COLO668 (cell line): ENCODE measurements around the gene PUS3.

Experiments used
- DNase-seq: peaks from one replicate; lab custom pipeline; 2025; ENCODE audit not compliant: unreplicated experiment; lab: John Stamatoyannopoulos, UW

PUS3 gene

DNA sequence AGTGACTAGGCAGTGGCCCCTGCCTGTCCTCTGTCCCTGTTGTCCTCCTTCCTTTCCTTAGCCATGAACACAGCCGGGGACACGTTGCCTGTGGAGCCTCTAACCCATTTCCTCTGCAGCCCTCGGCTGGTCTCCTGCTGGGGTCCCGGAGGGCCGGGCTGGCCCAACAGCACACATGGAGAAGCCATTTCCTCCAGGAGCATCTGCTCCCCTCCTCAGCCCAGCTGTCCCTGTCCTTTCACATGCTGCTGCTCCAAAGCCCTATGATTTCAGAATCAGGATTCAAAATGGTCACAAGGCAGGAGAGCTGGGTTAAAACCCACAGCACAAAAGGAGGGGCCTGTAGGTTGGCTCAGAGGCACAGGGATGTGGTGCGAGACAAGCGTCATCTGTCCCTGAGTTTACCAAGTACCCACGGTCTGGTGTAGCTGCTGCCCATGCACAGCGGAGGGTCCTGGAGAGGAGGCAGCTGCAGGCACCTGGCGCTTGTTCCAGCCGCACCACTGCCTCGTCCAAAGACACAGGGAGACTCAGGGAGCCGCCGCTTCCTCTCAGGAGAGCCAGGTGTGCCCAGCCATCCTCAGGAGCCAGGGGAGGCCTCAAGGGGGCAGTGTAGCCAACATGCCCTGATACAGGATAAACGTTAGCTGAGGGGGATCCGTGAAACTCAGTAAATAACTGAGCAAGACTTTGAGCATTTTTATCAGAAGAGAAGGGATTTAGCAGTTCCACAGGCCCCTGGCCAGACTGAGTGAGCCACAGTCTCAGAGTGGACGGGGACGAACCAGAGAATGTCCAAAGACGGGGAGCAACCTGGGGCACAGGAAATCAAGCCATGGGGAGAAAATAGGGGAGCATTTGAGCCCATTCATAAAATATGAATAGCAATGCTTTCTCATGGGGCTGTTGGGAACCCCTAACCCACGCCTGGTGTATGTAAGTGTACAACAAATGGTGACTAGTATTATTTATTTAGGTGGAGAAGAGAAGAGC, 38.9 kb upstream of the PUS3 start:
- DNase-seq = peak; percentile 88

DNA sequence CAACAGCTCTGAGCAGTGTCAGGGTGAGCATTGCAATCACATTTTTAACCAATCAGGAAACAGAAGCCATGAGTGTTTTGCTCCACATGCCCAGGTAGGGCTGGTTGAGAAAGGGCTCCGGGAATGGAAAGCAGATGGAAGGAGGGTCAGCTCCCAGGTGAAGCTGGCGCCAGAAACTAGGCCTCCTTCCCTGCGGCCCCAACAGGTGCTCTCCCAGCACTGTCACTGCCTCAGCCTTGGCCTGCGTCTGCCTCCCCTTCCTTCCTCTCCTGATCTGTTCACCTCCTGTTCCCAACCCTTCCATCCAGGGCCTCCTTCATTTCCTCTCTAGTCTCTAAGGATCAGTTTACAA, 38.2 kb upstream of the PUS3 start:
- DNase-seq = no peak

DNA sequence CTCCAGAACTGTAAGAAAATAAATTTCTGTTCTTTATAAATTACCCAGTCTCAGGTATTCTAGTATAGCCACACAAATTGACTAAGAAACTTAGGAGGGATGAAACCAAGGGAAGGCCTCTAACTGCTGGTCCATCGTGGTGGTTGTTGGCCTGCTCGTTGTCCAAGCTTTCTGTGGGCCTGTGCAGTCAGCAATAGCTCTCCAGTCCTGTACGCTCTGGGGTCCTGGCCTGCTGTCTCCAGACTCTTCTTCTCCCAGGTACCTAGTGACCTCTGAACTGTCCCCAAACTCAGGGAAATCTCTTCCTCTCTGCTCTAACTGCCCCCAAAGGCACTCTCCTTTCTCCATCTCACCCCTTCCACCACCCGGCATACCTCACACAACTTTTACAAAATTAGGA, 37.1 kb upstream of the PUS3 start:
- no peak for DNase-seq

DNA sequence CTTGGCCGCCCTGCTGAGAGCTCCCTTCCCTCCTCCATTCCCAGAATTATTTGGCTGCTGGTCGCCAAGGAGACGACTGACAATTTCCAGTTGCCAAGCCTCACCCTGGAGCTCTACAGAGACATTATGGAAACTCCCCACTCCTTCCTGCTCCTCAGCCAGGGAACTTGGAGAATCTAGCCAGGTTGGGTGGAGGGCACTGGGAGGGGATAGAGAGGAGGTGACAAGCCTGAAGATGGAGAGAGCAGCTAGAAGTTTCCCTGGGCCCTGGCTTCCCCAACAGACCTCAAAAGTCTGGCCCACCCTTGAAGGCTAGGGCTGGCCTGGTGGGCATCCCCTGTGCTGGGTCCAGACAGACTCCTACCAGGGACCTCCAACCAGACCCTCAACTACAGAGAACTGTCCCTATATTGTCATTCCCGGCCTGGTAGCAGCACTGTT, 36.1 kb upstream of the PUS3 start:
- no peak for DNase-seq

DNA sequence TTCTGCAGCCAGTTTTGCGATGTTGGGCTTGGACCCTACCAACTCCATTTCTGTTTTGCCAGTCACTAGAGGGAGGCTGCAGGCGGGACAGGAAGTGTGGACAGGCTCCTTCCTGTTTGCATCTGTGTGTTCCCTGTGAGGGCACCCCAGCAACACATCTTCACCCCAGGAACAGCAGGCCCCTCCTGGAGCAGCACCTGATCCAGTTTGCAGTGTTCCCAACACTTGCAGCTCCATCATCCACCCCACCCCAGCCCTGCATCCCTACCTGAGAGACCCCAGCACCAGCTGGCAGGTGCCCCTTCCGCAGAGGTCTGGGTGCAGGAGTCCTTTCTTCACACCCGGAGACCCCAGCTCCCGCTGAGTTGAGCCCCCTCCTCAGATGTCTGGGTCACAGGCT, 35.4 kb upstream of the PUS3 start:
- no peak for DNase-seq

DNA sequence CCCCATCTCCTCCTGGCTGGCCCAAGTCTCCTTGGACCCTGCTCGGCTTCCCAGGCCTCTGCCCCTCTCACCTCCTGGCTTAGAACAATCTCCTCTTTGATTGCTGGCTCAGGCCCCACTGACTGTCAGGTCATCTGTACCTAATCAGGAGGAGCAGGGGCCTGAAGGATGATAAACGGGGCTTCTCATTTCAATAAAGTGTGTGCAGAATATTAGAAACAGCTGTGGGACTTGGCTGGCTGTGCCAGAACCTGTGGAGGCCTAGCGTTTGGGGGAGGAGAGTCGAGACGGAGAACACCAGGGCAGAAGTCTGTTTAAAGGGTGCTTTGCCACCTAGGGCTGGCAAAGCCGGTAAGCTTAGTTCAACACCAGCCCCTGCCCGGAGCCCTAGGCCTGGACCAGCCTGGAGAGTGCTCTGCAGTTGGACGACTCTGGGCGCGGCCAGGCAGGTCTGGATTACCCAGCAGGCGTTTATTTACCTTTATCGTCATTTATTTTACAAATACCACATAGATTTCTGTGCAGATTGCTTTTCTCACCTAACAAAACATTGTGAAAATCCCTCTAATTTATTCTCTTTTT, 32.7 kb upstream of the PUS3 start:
- no peak for DNase-seq

DNA sequence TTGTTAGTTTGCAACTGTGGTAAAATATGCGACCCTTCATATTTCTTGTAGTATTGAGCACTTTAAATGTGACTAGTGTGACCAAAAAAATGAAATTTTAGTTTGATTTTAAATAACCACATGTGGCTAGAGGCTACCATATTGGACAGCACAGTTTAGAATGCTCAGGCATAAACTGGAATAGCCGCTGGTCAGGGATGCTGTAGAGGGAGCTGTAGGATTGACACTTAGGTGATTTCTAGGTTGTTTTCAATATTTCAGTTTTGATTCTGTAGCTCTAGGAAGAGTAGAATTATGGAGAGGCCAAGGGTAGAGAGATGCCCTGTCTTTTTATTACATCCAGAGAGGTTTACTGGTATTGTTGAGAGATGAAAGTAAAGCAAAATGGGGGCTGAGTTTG, 32.0 kb upstream of the PUS3 start:
- DNase-seq = no peak

DNA sequence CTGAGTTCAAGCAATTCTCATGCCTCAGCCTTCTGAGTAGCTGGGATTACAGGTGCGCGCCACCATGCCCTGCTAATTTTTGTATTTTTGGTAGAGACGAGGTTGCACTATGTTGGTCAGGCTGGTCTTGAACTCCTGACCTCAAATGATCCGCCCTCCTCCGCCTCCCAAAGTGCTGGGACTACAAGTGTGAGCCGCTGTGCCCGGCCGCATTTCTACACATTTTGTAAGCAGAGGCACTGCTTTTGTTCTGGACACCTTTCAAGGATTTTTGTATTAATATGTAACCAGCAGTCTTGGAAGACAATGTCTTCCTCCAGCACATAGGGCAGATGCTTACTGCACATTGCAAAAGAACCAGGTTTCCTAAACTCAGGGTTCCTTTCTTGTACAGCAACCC, 31.5 kb upstream of the PUS3 start:
- no peak for DNase-seq

DNA sequence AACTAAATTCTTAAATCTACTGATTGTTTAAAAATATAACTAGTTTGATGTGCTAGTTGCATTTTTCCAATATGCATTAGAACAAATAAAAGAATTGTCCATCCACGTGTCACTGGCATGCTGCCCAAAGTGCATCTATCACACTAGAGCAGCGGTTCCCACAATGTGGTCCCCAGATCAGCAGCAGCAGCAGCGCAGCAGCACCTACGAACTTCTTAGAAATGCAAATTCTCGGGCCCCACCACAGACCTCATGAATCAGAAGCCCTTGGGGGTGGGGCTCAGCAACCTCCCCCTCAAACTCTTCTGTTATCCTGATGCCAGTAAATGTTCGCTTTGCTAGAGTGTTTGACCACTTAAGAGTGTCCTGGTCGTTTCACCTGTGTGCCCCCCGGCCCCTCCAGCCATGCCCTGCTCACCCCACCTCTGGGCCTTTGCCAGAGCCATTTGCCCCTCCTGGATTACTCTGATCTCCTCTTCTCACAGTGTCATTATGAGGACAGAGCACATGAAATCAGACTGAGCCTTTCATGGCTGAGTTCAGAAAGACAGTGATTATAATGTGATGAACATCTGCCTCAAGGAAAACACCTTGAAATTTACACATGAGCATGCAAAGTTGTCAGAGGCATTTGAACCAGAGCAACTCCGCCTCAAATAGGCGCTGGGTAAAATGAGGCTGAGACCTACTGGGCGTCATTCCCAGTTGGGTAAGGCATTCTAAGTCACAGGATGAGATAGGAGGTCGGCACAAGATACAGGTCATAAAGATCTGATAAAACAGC, 30.2 kb upstream of the PUS3 start:
- no peak for DNase-seq

DNA sequence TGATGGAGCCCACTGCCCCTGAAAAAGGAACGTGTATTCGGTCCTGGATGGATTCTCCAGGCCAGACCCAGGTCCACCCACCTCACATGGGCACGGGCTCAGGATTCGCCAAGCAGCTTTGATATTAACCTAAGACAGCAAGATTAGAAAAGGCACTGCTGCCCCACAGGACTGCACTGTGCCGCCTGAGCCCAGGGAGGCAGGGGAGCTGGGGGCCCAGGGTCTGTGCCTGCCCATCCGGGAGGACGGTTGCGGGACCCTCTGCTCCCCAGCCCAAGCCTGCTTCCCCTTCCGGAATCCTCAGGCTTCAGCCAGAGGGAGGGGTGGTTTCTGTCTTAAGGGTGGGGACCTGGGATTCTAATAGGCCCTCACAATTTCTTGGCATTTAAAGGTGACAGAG, 29.3 kb upstream of the PUS3 start:
- DNase-seq = no peak

DNA sequence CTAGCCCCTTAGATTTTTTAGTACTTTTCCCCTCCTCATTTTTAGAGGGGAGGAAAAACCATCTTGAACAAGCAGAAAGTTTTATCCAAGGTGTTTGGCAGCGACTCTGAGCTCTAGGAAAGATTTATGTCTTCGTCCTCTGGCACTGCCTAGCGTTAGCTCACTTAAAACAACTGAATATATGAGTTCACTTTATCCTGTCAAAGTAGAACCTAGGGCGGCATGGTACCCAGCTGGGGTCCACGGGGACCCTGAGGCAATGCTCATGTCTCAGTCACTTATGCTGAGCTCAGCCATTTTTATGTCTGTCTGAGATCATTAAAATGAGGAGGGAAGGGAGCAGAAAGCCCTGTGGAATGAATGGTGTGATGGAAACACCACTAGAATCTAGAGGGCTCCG, 28.7 kb upstream of the PUS3 start:
- no peak for DNase-seq

DNA sequence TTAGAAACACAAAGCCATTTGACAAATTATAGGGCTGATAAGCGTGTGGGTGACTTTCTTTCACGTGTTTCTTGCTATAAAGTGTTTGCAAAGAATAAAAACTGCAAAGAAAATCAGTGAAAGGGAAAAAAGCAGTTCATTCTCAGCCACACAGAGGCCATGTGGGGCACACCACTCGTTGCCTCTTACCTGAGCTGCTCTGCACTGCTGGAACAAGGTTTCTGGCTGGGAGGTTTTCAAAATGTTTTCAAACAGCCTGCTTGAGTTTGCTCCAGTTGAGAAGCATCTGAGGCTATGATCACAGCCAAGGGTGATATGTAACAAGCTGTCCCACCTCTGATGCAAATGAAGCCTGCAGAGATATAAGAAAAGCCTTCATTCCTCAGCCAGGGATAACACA, 28.1 kb upstream of the PUS3 start:
- no peak for DNase-seq

DNA sequence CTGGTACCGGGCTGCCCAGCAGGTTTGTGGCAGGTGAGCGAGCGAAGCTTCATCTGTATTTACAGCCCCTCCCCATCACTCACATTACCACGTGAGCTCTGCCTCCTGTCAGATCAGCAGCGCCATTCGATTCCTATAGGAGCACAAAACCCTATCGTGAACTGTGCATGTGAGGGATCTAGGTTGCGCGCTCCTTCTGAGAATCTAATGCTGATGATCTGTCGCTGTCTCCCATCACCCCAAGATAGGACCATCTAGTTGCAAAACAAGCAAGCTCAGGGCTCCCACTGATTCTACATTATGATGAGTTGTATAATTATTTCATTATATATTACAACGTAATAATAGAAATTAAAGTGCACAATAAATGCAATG, 27.1 kb upstream of the PUS3 start:
- DNase-seq = no peak

DNA sequence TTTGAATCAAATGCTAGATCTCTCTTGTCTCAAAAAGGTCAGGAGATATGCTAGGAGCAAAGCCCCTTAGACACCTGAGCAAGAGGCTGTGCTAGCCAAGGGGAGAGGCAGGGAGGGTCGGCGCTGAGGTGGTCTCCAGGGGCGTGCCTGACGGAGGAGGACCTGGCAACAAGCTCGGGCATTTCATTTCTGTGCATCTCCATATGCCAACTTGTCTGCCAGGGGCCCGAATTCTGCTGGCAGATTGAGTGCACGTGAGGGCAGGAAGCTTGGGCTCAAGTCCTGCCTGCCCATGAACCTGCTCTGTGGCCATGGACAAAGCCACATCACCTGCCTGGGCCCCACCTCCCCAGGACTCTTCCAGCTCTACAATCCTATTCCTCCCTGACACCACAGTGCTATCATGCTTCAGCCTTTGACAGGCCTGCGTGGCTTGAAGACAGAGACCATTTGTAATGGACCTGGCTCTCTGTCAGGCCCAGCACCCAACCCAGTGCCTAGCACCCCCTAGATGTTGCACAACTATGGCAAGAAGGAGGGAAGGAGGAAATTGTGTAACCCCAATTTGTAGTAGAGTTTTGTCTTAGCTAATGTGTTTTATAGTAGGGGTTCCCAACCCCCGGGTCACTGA, 26.6 kb upstream of the PUS3 start:
- no peak for DNase-seq

DNA sequence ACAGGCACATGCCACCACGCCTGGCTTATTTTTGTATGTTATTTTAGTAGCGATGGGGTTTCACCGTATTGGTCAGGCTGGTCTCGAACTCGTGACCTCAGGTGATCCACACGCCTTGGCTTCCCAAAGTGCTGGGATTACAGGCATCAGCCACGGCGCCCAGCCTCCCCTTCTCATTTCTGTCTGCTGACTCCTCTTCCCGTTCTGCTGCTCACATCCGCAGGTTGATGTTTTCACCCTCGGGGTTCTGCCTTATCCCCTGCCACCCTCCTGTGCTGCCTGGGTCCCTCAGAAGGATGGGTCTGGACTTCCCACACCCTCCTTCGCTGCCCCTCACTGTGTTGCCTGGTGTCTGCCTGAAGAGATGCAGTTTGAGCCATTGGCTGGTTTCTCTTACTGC, 23.7 kb upstream of the PUS3 start:
- no peak for DNase-seq

DNA sequence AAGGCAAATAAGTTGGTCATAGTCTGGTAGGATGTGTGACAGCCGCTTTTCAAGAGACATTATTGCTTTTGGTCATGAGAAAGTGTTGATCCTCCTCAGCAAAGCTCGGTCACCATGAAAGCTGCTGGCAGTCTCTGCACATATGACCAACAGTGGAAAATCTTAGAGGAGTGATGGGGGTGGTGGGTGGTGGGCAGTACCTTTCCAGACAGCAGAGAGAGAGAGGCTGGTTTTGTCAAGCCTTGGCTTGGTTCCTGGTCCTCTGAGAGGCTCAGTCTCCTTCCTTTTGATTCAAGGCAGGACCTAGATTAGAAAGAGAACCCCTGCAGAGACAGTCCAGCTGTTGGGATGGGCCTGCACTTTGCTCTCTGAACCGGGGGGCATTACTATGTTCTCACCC, 22.8 kb upstream of the PUS3 start:
- no peak for DNase-seq

DNA sequence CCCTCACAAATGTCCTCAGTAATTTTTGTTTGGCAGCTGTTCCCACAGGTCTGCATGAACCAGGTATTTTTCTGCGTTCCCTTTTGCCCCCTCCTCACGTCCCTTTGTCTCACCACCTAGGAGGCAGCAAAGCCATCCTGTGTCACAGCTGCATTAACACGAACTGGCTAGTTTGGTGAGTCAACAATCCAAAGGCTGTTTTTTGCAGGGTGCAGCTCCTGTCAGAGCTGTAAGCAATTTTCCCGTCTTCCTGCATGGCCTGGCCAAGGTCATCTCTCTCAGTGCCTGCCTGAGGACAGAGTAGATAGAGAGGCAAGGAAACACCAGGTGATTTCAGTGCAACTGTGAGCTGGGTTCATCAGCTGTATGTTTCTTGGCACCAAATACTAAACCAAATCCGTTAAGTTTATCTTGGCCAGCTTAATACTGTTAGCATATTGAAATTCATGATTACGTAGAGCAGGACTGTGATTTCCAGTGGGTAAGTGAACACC, 22.3 kb upstream of the PUS3 start:
- no peak for DNase-seq

DNA sequence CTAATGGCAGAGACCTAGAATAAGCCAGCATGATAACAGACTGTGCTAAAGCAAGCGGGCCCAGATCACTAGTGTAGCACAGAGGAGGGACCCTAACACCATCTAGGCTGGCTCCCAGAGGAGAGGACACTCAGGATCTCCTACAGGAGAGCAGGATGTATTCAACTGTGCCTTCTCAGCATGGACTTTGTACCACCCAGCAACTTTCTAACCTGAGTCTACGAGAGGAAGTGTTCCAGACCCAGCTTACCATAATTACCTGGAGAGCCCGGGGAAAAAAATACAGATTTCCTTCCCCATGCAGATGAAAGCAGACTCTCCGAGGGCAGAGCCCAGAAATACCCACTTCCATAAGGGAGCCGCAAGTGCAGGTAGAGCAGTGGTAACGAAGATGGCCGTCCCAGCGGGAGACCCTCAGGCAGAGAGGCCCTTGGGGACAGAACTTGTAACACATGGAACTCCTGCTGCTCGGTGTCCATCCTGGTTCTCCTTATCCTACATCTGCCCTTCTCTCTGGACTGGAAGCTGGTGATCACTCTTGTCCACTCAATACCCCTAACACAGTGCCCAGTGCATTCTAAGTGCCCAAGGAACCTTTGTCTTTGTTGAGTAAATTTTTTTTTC, 21.5 kb upstream of the PUS3 start:
- no peak for DNase-seq

DNA sequence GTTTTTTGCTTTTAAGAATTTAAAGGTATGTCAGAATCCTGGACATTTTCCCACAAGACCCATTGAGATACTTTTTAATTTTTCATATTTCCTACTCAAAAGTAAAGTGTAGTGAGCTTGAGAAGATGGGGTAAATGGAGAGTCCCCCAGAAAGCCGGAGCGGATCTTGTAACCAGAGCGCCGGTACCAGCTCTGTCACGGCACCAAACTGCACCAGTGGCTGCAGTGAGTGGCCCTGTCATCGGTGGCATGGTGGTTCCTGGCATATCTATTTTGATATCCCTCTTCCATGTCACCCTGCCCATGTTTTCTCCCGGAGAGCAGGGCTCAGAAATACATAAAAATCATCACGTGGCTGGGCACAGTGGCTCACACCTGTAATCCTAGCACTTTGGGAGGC, 20.6 kb upstream of the PUS3 start:
- no peak for DNase-seq

DNA sequence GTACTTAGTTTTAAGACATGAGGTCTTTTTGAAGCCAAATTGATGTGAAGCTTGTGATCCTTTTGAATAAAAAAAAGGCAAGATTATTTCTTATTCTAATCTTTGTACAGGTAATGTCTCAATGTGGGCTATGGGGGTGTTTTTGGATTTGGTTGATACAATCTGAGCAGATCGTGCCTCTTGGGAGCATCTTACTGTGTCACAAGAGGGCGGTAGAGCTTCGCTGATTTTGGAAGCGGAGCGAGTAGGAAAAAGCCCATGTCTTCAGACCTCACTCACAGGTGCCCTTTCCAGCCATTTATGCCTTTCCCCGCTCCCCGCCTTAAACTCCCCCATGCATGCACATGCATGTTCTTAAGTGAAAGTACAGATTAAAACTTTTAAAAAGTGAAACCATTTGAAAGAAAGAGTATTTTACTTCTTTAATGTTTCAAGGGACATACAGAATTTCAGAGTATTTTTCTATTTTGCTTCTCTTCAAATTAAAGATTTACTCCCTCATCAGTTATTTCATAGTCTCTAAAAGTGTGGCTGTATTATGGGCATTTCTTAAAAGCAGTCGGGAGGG, 20.1 kb upstream of the PUS3 start:
- DNase-seq = peak; percentile 70

DNA sequence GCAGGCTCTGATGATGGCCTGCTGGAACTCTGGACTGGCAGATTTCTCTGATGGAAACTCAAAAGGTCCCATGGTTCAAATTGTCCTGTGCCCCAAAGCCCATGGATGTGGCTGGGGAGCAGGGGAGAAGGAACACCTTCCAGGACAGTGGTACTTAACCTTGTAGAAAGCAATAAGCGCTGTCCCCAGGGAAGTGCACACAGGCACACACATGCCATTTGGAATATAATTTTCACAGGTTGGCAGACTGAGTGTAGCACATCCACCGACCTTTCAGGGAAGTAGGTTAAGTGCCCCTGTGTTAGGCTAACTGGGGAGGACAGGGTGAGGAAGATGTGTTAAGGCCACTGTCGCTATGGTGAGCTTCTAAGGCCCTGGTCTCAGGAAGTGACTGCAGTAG, 19.1 kb upstream of the PUS3 start:
- DNase-seq = no peak
